Neural progenitor cell (in vitro differentiated cells): ENCODE measurements around the gene PRKAR2A. TPM values are rescaled to one million over a fixed set of nuclear protein-coding genes. Genes with fewer than 3 reads are reported as not detected.
A peak's percentile ranks its signal among the peaks of the same experiment; 100 is the strongest.

ENCODE experiments used
- DNase-seq: peaks from one replicate; pipeline ENCODE4 v3.0.0-alpha.2; 2016; ENCODE audit warnings: low spot score
- H2AFZ ChIP-seq: fragments of 200-600 bp; sonication (generic); replicated peaks from 2 replicates; pipeline ENCODE4 v1.6.1; 2016; ENCODE audit warnings: antibody characterized with exemption
- H3F3A ChIP-seq: fragments of 200-600 bp; sonication (generic); 2 replicates; pipeline ENCODE4 v1.6.1; 2016; ENCODE audit warnings: antibody characterized with exemption, low read depth
- H3K27ac ChIP-seq: fragments of 200-600 bp; sonication (generic); 2 replicates; pipeline ENCODE4 v1.5.1; 2016; ENCODE audit warnings: mild to moderate bottlenecking
- H3K27me3 ChIP-seq: fragments of 200-600 bp; sonication (generic); 2 replicates; pipeline ENCODE4 v1.6.1; 2016; ENCODE audit warnings: mild to moderate bottlenecking, moderate library complexity
- H3K36me3 ChIP-seq: fragments of 200-600 bp; sonication (generic); 2 replicates; pipeline ENCODE4 v1.5.1; 2016
- H3K4me1 ChIP-seq: fragments of 200-600 bp; sonication (generic); 2 replicates; pipeline ENCODE4 v1.6.1; 2016; ENCODE audit warnings: mixed run types
- H3K4me2 ChIP-seq: fragments of 200-600 bp; sonication (generic); 2 replicates; pipeline ENCODE4 v1.6.1; 2016
- H3K4me3 ChIP-seq: fragments of 200-600 bp; sonication (generic); 2 replicates; pipeline ENCODE4 v1.5.1; 2016
- H3K79me2 ChIP-seq: fragments of 200-600 bp; sonication (generic); 2 replicates; pipeline ENCODE4 v1.6.1; 2016; ENCODE audit warnings: low read depth
- H3K9ac ChIP-seq: fragments of 200-600 bp; sonication (generic); 2 replicates; pipeline ENCODE4 v1.6.1; 2016
- H3K9me3 ChIP-seq: fragments of 200-600 bp; sonication (generic); 2 replicates; pipeline ENCODE4 v1.5.1; 2016; ENCODE audit warnings: low read depth
- H4K20me1 ChIP-seq: fragments of 200-600 bp; sonication (generic); 2 replicates; pipeline ENCODE4 v1.6.1; 2016; ENCODE audit warnings: low read depth
- H3K27ac Mint-ChIP-seq: 3 replicates; pipeline ENCODE4 v1.8.0; 2021; ENCODE audit warnings: mixed read lengths
- H3K27me3 Mint-ChIP-seq: 2 replicates; pipeline ENCODE4 v1.8.0; 2022; ENCODE audit warnings: low read depth, mild to moderate bottlenecking, inconsistent platforms, moderate library complexity, mixed read lengths; ENCODE audit not compliant: insufficient read depth
- H3K36me3 Mint-ChIP-seq: 3 replicates; pipeline ENCODE4 v1.8.0; 2021; ENCODE audit warnings: mixed read lengths
- H3K4me1 Mint-ChIP-seq: 3 replicates; pipeline ENCODE4 v1.8.0; 2021; ENCODE audit warnings: mixed read lengths
- H3K4me3 Mint-ChIP-seq: 3 replicates; pipeline ENCODE4 v1.8.0; 2021; ENCODE audit warnings: mild to moderate bottlenecking, moderate library complexity, mixed read lengths
- H3K9me3 Mint-ChIP-seq: 3 replicates; pipeline ENCODE4 v1.8.0; 2020; ENCODE audit warnings: mixed read lengths
- EZH2 ChIP-seq: fragments of 200-600 bp; sonication (generic); IDR thresholded peaks from 2 replicates; pipeline ENCODE4 v1.6.1; 2017; ENCODE audit warnings: antibody characterized with exemption, mild to moderate bottlenecking, moderate library complexity
- EZH2phosphoT487 ChIP-seq: fragments of 200-600 bp; sonication (generic); IDR thresholded peaks from 2 replicates; pipeline ENCODE4 v1.6.1; 2017; ENCODE audit warnings: antibody characterized with exemption
- total RNA-seq: library from RNA; depleted of rRNA; stranded (reverse); fragments of >200 nt; gene quantifications from 2 replicates; pipeline ENCODE4 v1.2.3, GENCODE V29; 2015; ENCODE audit warnings: low replicate concordance
- TF ChIP-seq, protein P1 (sequence below): fragments of 200-600 bp; sonication (generic); IDR thresholded peaks from 2 replicates; pipeline ENCODE4 v1.5.1; 2017; ENCODE audit warnings: antibody characterized with exemption, mild to moderate bottlenecking

PRKAR2A gene
- total RNA-seq, 1 donor from 2014 or later: 25.0 TPM

GRCh38 chr3:48696601-48697000 lies 151.1 kb downstream of the PRKAR2A start:
- Histone ChIP-seq H3K9me3 (no peaks in the 10 kb centered on the region), H3F3A (peaks cover 75% of the 10 kb centered on the region), H3K9ac (no peak overlapping the region), H3K27ac (no peak overlapping the region), H4K20me1 (peaks cover 100% of the 10 kb centered on the region), H3K36me3 (peaks cover 14% of the 10 kb centered on the region), H3K4me1 (peaks cover 23% of the 10 kb centered on the region), H3K4me3 (no peak overlapping the region), H3K4me2 (peak overlapping the region; percentile 32), H3K79me2 (peaks cover 99% of the 10 kb centered on the region), H2AFZ (no peak overlapping the region), H3K27me3 (no peaks in the 10 kb centered on the region)
- no peak for DNase-seq
- H3K36me3 Mint-ChIP-seq: peaks cover 34% of the 10 kb centered on the region
- H3K4me3 Mint-ChIP-seq: no peak overlapping the region
- H3K27ac Mint-ChIP-seq: no peak overlapping the region
- H3K9me3 Mint-ChIP-seq: no peaks in the 10 kb centered on the region
- peaks cover 17% of the 10 kb centered on the region for H3K4me1 Mint-ChIP-seq
- peaks cover 2% of the 10 kb centered on the region for H3K27me3 Mint-ChIP-seq
- TF ChIP-seq, protein P1, sequence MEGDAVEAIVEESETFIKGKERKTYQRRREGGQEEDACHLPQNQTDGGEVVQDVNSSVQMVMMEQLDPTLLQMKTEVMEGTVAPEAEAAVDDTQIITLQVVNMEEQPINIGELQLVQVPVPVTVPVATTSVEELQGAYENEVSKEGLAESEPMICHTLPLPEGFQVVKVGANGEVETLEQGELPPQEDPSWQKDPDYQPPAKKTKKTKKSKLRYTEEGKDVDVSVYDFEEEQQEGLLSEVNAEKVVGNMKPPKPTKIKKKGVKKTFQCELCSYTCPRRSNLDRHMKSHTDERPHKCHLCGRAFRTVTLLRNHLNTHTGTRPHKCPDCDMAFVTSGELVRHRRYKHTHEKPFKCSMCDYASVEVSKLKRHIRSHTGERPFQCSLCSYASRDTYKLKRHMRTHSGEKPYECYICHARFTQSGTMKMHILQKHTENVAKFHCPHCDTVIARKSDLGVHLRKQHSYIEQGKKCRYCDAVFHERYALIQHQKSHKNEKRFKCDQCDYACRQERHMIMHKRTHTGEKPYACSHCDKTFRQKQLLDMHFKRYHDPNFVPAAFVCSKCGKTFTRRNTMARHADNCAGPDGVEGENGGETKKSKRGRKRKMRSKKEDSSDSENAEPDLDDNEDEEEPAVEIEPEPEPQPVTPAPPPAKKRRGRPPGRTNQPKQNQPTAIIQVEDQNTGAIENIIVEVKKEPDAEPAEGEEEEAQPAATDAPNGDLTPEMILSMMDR: no peak
- TF ChIP-seq EZH2phosphoT487: no peak
- TF ChIP-seq EZH2: no peak

Other genes starting within 250 kb of the PRKAR2A start
- 240 and 246 TPM in 2 replicates for gene UQCRC1, start 238.2 kb downstream of the PRKAR2A start, total RNA-seq
- not detected in 2 replicates for gene TMEM89, start 226.1 kb downstream of the PRKAR2A start, total RNA-seq
- gene SLC26A6, start 212.4 kb downstream of the PRKAR2A start, total RNA-seq: 42.5 and 78.9 TPM in 2 replicates
- 9.9 and 22.3 TPM in 2 replicates for gene CELSR3, start 185.0 kb downstream of the PRKAR2A start, total RNA-seq
- 32.8 and 69.1 TPM in 2 replicates for gene NCKIPSD, start 162.0 kb downstream of the PRKAR2A start, total RNA-seq
- 130 and 186 TPM in 2 replicates for gene IP6K2, start 130.7 kb downstream of the PRKAR2A start, total RNA-seq
- gene SLC25A20, start 51.0 kb upstream of the PRKAR2A start, total RNA-seq: 4.3 and 12.5 TPM in 2 replicates
- gene ARIH2, start 71.0 kb upstream of the PRKAR2A start, total RNA-seq: 81.6 and 101 TPM in 2 replicates
- 15.3 and 34.6 TPM in 2 replicates for gene P4HTM, start 142.4 kb upstream of the PRKAR2A start, total RNA-seq
- 131 and 215 TPM in 2 replicates for gene WDR6, start 159.5 kb upstream of the PRKAR2A start, total RNA-seq
- 32.9 and 57.4 TPM in 2 replicates for gene DALRD3, start 170.7 kb upstream of the PRKAR2A start, total RNA-seq
- gene NDUFAF3, start 174.2 kb upstream of the PRKAR2A start, total RNA-seq: 26.2 and 36.8 TPM in 2 replicates
- gene IMPDH2, start 181.5 kb upstream of the PRKAR2A start, total RNA-seq: 271 and 313 TPM in 2 replicates
- 167 and 208 TPM in 2 replicates for gene QRICH1, start 246.2 kb upstream of the PRKAR2A start, total RNA-seq